CD4-positive, alpha-beta T cell treated with Interleukin-6 at 100 ng/mL for 8 hours (primary cell): ENCODE data around the gene ANXA11.
A peak's percentile ranks its signal among the peaks of the same experiment; 100 is the strongest.
"Not testable (repeated sequence)": the region's sequence is repeated elsewhere in the genome, so short reads cannot be mapped to it uniquely, and the experiment has no call there.

ENCODE experiments used
- DNase-seq: peaks from one replicate; pipeline ENCODE4 v3.0.0-alpha.2; 2020; ENCODE audit warnings: mixed read lengths, low spot score

The ANXA11 gene

DNA sequence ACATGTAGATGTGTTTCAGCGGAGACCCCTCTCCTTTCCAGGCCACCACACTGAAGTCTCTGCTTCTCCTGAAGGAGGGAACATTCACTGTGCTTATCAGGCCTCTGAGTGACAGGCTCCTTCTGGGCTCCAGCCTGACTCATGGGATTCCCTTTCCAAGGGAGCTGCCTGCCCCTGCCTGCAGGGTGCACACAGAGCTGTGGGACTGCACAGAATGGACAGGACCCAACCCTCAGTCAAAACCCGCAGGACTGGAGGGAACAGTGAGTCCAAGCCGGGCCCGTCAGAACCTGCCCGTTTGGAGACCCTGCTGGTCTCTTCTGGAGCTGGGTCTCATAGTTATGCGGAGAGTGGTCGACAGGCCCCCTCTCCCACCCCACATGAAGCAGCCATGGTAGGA is 40.2 kb downstream of the ANXA11 start:
- no peak for DNase-seq

DNA sequence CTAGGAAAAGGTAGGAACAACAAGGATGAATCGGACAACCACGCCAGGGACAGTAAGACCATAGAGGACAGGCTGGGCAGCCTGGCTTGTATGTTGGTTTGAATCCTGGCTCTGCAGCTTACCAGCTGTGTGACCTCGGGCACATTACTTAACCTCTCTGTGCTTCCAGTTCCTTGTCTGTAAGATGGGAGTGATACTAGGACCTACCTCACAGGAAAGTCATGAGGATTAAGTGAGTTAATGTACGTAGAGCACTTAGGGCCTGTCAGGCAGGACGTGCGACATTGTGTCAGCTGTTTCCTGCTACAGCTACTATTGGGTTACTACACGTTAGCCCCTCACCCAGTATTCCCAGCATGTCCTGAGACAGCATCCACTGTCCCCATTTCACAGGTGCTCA is 40.7 kb downstream of the ANXA11 start:
- no peak for DNase-seq

DNA sequence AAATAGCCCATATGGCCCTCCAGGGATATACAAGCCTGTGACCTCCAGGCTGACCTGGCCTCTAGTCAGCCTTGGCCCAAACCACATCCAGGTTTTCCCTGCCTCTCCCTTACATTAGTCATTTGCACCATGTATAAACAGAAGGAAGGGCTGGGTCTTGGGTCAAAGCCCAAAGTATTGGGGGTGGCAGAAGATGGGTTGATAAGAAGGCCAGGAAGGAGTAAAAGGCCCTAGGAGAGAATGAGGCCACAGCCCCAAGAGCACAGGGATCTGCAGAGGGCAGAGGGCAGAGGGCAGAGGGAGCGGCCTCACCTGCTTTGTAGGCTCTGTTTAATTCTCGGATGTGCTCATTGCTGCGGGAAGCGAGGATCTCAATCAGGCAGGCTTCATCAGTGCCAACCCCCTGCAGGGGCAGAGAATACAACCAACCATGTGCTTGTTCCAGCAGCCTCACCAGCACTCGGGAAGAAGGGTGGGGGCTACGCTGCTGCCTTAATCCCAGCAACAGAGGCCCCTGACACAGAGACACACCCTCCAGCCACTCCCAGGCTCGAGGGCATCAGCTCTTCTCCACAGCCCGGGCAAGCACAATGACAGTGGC is 41.5 kb downstream of the ANXA11 start:
- DNase-seq = no peak

DNA sequence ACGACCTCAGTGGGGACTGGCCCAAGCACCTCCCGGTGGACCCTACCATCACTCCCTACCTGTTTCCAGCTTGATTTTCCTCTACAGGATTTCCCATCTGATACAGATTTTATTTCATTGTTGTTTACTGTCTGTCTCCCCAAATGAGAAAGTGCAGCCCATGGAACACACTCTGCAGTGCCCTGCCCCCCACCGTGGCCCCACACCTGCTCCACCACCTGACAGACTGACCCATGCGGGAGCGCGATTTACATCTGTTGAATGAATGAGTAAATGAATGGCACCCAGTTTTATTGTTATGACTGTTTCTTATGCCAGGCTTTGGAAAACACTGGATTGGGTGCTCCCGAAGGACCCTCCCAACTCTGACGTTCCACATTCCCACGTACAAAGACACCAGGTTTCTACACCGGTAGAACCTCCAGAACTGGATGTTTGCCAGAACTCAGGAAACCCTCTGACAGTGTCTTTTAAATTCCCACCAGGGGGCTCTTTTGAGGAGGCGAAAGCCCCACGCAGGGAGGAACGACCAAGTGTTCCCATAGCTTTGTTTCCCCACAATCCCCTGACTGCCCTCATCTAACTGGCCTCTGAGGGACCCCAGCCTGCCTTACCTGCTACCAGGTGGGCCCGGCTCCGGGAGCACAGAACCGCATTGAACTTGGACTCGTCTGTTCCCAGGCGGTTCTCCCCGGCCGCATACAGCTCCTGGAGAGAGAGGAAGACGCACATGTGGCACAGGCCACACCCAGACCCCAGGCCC is 43.8 kb downstream of the ANXA11 start:
- DNase-seq = peak; percentile 14

DNA sequence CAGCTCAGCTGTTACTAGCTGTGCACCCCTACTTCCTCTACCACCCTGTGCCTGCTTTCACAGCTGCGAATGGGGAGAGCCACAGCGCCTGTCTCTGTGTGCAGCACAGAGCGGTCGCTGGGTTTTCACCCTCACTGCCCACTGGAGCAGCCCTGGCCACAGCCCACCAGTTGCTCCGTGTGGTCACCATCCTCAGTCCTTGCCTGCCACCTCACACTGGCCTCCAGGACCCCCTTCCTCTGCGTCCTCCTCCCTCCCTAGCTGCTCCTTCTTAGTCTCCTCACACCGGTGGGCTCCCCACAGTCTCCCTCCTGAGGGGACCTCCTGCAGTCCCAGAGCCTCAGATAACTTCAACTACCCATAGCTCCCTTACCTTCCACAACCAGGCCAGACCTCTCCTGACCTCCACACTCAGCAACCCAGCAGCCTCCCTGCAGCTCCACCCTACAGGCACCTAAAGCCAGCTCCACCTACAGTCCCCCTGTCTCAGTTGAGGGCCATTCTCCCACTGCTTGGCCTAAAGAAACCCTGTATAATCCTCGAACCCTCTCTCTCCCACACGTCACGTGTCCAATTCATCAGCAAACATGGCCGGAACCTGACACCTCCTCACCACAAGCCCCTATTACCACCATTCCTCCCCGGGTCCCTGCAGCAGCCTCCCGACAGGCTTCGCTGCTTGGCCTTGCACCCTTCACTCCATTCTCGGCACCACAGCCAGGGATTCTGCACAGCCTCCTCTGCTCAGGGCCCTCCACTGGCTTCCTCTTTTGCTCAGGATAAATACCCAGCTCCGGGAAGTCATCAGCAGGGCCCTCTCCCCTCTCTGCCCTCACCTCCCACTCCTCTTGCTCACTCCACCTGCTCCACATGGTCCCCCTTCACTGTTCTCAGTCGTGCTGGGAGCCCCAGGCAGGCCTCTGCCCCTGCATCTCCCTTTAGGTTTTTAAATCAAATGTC is 44.7 kb downstream of the ANXA11 start:
- DNase-seq = no peak

DNA sequence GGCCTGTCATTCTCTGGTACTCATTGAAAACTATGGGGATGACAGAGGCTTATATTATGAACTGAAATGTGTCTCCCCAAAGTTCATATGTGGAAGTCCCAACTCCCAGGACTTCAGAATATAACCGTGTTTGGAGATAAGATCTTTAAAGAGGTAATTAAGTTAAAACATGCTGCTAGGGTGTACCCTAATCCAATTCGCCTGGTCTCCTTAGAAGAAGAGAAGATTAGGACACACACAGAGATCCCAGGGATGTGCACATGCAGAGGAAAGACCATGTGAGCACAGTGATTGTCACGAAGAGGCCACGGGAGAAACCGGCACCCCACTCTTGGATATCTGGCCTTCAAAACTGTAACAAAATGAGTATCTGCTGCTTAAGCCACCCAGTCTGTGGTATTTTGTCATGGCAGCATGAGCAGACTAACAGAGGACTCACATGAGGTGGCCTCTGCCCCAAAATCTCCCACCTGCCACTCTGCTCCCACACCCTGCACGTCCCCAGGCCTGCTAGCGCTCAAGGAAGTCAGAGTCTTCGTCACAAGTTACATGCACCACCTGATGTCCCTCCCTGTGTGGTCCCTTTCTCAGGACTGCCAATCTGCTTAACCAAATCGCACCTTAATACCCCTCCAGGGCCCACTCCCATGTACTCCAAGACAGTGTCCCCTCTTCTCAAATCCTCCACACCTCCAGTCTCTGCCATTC is 46.0 kb downstream of the ANXA11 start:
- DNase-seq = no peak

DNA sequence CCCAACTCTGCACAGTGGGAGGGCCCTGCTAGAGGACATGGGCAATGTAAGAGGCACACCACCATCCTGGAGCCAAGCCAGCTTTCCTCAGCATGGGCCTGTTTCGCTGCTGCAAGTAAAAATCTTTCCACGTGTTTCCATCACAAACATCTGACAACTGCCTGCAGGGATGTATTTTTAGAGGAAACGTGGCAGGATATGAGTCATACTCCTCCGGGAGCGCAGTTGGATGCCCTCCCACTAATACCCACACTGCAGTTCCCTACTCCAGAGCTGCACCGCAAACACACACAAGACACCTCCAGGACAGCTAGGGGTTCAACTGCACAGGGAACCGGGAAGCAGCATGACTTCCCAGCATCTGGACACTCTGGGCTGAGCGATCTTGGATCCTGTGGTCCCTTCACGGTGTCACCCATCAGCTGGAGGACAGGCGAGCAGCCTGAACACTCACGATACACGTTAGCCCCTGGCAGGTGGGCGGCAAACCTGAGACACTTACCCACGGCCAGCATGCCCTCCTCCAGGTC is 46.7 kb downstream of the ANXA11 start:
- no peak for DNase-seq

DNA sequence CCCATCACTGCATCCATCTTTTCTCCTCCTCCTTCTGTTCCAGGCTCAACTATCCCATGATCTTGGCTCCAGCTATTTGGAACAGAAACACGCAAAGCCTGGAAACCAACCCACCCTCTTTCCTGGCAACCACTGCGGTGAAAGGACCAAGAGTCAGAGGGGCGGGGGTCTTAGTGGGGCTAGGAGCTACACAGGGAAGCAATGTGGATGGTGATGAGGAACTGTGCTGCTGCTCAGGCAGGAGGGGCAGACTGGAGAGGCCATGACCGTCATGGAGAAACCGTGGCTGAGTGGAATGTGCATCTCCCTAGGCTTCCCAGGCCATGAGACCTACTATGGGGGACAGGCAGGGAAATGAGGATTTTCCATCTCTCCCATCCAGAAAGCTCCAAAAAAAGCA is 47.2 kb downstream of the ANXA11 start:
- DNase-seq = no peak

DNA sequence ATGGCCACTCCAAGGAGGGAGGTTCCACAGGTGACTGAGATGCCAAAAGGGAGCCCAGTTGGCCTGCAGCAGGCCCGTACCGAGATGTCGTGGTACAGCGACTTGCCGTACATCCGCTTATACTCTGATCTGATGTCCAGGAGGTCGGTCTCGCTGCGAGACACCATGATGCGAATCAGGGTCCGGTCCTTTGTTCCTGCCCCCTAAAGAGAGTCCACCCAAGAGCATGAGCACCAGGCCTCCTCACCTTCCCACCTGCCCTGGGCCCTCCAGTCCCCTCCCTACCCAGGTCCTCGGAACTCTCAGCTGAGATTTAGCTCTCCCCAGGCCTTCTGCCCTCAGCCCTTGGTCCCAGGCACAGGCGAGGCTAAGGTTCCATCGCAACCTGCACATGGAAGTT is 47.8 kb downstream of the ANXA11 start:
- DNase-seq = no peak

DNA sequence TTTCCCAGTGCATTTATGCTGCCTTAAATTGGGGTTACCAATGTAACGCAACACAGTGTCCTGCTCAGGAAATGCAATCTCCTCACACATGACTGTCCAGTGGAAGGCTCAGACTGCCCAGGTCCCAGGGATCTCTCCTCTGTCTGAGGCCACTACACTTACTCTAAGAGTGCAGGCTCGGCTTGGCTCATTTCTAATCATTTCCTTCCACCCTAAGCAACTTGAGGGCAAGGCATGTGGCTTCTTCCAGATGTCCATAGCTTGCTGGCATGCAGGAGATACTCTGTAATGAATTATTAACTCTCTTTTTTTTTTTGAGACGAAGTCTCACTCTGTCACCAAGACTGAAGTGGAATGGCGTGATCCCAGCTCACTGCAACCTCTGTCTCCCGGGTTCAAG is 49.1 kb downstream of the ANXA11 start:
- no peak for DNase-seq

DNA sequence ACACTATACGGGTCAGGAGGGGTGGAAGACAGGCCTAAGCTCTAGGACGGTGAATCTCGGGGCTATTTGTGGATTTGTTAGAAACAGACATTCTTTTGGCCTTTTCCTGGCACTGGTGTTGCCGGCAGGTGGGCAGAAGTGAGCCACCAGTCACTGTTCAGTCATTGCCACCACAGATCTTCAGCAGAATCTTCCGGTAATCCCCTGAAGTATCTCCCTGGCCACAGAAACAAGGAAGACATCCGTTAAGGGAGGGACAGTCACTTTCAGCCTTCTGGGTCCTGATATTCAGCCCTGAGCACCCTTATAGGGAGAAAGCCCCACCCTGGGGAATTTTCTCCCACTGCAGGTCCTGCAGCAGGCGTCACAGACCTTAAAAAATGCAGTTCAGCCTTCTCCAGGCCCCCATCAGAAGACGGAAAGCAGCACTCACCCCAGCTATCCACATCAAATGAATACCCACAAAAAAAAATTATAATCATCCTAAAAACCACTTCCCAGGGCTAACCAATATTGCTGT is 49.6 kb downstream of the ANXA11 start:
- DNase-seq = no peak

DNA sequence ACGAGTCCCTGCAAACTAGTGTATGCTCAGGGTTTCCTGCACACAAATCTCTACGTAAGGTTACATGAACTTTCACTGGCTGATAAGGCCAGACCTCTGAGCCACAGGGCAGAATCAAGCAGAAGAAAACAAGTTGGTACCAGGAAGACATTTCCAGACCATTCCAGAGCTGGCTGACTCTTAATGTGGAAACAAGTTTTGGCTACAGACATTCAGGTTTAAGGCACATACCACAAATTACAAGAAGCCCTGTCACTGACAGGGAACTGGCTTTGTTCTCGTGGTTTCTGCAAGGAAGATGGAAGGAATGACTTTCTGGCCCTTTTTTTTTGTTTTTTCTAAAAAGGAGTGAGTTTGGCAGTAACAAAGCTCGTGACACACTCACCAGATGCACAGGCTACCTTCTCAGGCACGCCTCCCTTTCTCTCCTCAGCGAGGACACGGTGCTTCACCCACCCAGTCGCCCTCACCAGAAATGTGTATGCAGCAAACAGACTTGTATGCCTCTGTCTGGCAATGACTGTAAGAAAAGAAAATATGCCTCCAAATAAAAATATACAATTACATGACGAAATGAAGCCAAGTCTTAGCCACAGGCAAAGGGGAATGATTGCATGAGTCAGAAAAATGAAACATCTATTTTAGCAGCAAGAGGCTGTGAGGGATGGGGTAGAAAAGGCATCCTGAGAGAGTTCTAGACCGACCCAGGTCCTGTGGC is 50.2 kb downstream of the ANXA11 start:
- no peak for DNase-seq

DNA sequence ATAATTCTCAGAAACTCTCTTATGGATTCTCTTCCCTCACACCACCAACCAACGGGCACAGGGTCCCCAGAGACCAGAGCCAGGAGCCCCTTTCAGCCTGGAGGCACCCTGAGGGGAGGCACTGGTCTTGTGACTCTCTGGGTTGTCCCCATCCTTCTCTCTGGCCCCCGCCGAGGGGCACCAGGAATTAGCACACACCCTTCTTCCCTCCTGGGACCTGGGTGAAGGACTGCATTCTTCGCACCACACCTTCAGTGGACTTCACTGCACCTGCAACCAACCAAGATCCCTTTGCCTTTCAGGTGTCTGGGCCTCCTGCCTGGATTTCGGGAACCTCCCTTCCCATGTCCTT is 50.7 kb downstream of the ANXA11 start:
- DNase-seq = no peak

DNA sequence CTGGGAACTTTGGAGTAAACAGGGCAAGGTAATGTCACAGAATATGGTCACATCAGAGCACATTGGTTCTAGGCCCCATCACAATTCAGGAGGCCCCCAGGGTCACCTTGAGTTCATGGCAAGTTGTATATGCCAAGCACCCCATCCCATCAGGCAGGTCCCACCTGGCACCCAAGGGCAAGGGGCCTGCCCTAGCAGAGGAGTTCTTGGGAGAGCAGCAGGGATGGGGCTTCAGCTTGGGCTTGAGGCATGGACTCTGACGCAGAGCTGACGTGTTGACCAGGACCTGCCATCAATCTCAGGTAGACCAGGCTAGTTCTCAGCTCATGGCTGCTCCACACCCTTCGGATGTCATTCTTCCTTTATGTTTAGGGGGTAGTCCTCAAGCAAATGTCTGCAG is 51.9 kb downstream of the ANXA11 start:
- DNase-seq = no peak

DNA sequence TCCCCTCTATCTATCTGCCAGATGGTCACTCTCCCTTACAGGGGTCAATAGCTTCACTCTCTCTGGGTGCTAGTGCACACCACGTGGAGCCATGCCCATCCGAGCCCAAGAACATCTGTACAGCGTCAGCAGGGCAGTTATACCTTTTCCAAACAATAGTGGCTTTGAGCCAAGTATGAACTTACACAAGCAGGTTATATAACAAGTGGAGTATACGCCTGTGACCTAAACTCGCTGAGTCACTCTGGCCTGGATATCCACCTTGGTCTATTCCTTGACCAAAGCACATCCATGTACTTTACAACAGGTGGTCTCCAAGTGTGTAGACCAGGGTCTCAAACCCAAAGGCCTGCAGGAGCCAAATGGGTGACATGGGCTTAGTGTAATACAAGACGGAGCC is 52.5 kb downstream of the ANXA11 start:
- no peak for DNase-seq

DNA sequence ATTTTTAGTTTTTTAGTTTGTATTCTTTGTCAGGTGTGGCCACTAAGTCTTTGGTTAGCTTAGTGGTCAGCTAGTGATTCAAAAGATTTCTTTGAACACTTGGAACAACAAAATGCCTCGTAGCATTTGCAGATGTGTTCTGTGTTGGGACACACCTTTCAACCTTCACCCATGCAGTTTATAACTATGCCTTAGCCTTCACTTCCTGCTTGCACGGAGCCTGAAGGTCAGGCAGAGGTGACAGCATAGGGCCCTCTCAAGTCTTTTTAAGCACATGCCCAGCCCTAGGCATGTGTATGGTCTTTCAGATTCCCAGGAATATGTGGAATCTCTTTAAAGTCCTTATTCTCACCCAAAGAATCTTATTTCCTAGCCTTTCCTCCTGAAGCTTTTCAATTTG is 55.2 kb downstream of the ANXA11 start:
- no peak for DNase-seq

DNA sequence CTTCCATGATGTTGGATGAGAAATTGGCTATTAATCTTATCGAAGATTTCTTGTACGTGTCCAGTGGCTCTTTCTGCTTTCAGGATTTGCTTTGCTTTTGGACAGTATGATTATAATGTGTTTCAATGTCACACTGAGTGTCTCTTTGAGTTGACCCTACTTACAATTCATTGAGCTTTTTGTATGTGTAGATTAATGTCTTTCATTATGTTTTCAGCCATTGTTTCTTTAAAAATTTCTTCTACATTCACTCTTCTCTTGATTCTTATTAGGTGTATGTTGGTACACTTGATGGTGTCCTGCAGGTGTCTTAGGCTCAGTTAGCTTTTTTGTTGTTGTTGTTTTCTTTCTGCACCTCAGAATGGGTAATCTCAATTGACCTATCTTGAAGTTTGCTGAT is 56.2 kb downstream of the ANXA11 start:
- DNase-seq = no peak

DNA sequence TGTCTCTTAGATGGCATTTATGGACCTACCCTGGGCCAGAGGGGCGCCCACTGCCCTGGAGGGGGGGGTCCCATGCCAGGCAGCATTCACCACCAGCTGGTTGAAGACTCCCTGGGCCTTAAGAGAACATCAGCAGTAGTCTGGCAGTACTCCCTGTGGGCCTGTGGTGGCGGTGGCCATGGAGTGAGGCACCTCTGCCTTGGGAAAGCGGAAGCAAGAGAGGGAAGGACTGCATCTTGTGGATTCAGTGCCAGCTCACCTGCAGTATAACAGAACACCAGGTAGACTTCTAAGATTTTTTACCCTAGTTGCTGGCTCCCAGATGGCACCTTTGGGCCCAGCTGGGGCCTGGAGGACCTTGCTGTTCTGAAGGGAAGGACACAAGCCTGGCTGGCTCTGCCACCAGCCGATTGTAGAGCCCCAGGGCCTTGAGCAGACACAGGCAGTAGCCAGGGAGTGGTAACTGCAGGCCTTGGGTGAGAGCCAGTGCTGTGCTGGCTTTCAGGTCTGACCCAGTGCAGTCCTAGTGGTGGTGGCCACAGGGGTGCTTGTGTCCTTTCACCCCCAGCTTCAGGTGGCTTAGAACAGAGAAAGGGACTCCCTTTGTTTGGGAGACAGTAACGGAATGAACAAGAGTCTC is 57.1 kb downstream of the ANXA11 start:
- DNase-seq = no peak

DNA sequence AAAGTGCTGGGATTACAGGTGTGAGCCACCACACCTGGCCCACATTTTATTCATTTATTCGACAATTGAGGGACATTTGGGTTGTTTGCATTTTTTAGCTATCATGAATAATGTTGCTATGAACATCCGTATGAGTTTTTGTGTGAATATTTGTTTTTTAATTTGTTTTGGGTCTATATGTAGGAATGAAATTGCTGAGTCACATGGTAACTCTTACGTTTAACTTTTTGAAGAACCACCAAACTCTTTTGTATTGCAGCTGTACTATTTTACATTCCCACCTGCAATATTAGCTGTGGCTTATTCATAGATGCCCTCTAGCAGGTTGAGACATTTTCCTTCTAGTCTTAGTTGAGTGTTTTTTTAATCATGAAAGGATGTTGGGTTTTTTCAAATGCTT is 58.4 kb downstream of the ANXA11 start:
- no peak for DNase-seq

DNA sequence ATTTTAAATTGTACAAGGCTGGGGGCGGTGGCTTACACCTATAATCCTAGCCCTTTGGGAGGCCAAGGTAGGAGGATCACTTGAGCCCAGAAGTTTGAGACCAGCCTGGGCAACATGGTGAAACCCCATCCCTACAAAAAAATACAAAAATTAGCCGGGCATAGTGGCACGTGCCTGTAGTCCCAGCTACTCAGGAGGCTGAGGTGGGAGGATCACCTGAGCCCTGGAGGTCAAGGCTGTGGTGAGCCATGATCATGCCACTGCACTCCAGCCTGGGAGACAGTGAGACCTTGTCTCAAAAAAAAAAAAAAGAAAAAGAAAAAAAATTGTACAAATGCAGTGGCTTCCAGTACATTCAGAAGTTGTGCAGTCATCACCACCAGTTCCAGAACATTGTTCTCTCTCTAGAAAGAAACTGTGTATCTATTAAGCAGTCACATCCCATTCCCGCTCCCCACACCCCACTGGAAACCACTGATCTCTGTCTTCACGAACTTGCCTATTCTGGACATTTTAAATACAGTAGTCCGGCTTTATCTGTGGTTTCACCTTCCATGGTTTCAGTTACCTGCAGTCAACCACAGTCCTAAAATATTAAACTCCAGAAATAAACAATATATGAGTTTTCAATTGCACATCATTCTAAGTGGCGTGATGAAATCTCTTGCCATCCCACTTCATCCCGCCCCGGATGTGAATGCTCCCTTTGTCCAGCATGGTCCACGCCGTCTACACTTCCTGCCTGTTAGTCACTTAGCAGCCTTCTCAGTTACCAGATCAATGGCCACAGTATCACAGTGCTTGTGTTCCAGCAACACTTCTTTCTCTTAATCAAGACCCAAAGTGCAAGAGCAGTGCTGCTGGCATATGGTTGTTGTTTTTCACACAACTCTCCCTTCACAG is 59.7 kb downstream of the ANXA11 start:
- DNase-seq = not testable (repeated sequence)
